SK-N-SH (cell line): ENCODE data around the gene BCAS3.

Experiments
- CTCF ChIP-seq: fragments of 200-600 bp; sonication (generic); IDR thresholded peaks from 2 replicates; pipeline ENCODE4 v1.6.1; 2017; ENCODE audit warnings: antibody characterized with exemption, mild to moderate bottlenecking, moderate library complexity
- EZH2phosphoT487 ChIP-seq: fragments of 200-600 bp; sonication (generic); IDR thresholded peaks from 2 replicates; pipeline ENCODE4 v1.6.1; 2017; ENCODE audit warnings: low read depth, mixed run types, mild to moderate bottlenecking, antibody characterized with exemption, moderate library complexity, borderline replicate concordance
- MAX ChIP-seq: IDR thresholded peaks from 2 replicates; pipeline ENCODE4 v1.4.0; 2012; ENCODE audit warnings: low read depth
- MXI1 ChIP-seq: IDR thresholded peaks from 2 replicates; pipeline ENCODE4 v1.6.1; 2012; ENCODE audit warnings: mild to moderate bottlenecking, low read depth, low read length, improper control_type of control experiment
- NFIC ChIP-seq: IDR thresholded peaks from 2 replicates; pipeline ENCODE4 v1.4.0; 2012; ENCODE audit warnings: borderline replicate concordance
- POLR2AphosphoS5 ChIP-seq: IDR thresholded peaks from 2 replicates; pipeline ENCODE4 v1.6.1; 2012; ENCODE audit warnings: low read depth, low read length
- REST ChIP-seq: IDR thresholded peaks from 2 replicates; pipeline ENCODE4 v1.6.1; 2012; ENCODE audit warnings: mild to moderate bottlenecking, low read depth, low read length, moderate library complexity
- SIN3A ChIP-seq: IDR thresholded peaks from 2 replicates; pipeline ENCODE4 v1.6.1; 2012; ENCODE audit warnings: low read depth, mild to moderate bottlenecking, low read length, moderate library complexity, borderline replicate concordance
- SMC3 ChIP-seq: IDR thresholded peaks from 2 replicates; pipeline ENCODE4 v1.6.1; 2012; ENCODE audit warnings: low read depth, low read length, improper control_type of control experiment
- TAF1 ChIP-seq: IDR thresholded peaks from 2 replicates; pipeline ENCODE4 v1.6.1; 2012; ENCODE audit warnings: low read depth, mild to moderate bottlenecking, low read length, moderate library complexity, borderline replicate concordance
- USF1 ChIP-seq: IDR thresholded peaks from 2 replicates; pipeline ENCODE4 v1.4.0; 2012; ENCODE audit warnings: low read depth, borderline replicate concordance
- YY1 ChIP-seq: IDR thresholded peaks from 2 replicates; pipeline ENCODE4 v1.4.0; 2012; ENCODE audit warnings: low read depth, mild to moderate bottlenecking

- TF ChIP-seq YY1: no peak
- TF ChIP-seq NFIC: no peak
- no peak for TF ChIP-seq CTCF
- no peak for TF ChIP-seq REST
- TF ChIP-seq POLR2AphosphoS5: no peak
- TF ChIP-seq MAX: no peak
- TF ChIP-seq EZH2phosphoT487: no peak
- no peak for TF ChIP-seq TAF1
- no peak for TF ChIP-seq SMC3
- no peak for TF ChIP-seq SIN3A
- TF ChIP-seq USF1: no peak
- TF ChIP-seq MXI1: 0 out of 2 replicates have a peak, but pooled peaks have one; percentile 25
These were observed 150.3 kb downstream of the BCAS3 start for GRCh38 chr17:60827943-60828342.
